Airway epithelial cell (primary cell): ENCODE results near the gene CD1E. TPM values are rescaled to one million over a fixed set of nuclear protein-coding genes. Genes with fewer than 3 reads are reported as not detected.

Source experiments
- total RNA-seq: library from RNA; depleted of rRNA; stranded (reverse); fragments of >200 nt; gene quantifications from 2 replicates; pipeline ENCODE4 v1.2.3, GENCODE V29; 2015

CD1E gene
- not detected in 2 replicates for total RNA-seq

DNA sequence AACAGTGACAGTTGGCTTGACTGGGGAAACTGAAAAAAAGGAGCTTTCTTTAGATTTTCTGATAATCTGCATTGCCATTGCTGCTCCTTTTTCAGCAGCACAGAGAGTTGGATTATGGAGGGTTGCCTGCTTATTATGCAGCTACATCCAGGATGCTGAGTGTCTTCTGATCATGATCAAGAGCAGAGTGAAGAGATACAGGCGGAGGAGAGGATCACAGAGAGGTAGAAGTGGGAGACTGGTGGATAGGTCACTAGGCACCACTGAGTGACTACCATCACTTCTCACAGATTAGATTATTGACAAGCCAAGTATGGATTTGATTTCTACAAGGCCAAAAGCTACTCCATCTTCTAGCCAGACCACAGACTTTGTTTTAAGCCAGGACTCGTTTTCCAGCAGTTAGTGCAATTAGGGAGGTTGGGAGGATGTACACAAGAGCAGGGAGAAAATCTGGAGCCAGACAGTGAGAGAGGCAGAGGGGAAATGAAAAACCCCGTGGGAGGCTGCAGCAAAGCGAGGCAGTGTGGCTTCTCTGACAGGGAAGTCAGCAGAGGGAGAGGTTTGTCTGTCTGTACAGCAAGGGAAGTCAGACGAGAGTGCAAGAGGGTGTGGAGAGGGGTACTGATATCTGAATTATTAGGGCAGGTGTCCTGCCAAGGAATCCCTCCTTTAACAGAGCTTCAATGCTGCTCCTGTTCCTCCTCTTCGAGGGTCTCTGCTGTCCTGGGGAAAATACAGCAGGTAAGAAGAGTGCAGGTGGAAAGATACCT is at the start of gene CD1E:
CD1E (plus strand) TSS at position 592 of the 773 bp plus-strand sequence; CDS start at position 687, 95 bp downstream.

DNA sequence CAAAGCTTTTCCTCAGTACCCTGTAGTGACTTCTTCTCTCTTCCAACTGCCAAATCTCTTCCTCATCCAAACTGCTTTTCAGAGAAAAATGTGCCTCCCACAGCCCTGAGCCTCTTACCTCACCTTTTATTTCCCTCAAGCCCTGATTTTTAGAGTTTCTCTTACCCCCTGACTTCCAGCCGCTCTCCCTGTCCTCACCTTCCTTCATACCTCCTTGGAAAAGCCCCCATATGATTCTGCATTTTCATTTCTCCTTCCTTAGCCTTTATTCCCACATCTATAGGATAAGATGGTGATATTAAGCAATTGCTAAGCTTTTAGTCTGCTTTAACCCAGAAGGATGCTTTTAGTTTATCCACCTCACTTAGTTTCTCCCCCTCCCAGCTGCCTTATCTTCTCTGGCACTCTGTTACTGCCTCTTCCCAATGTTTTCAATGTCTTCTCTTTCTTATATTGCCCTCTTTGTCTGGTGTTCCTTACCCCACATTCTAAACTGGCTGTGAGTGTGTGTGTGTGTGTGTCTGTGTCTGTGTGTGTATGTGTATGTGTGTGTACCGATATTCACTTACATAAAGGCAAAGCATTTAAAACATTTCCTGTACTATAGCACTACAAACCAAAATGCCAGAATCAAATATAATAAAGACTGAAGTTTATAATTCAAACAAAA is 22.1 kb upstream of the CD1E start, which contains the start of gene CD1B:
CD1B (minus strand) TSS at position 51 of the 670 bp plus-strand sequence. CDS start 108 bp downstream, outside the sequence.

GRCh38 chr1:158398818-158399514 is 45.3 kb downstream of the CD1E start, which contains the start of gene OR10T2:
TSS of gene OR10T2 (minus strand) at chr1:158399466. CDS start at chr1:158399466, 0 bp downstream.

Other genes with a start within 250 kb of the CD1E start
- 2.0 and 3.4 TPM in 2 replicates for gene CD1D, start 173.0 kb upstream of the CD1E start, total RNA-seq
- gene CD1A, start 99.5 kb upstream of the CD1E start, total RNA-seq: not detected in 2 replicates
- not detected in 2 replicates for gene CD1C, start 64.0 kb upstream of the CD1E start, total RNA-seq
- gene CD1B, start 22.4 kb upstream of the CD1E start, total RNA-seq: not detected in 2 replicates
- not detected in 2 replicates for gene OR10T2, start 45.6 kb downstream of the CD1E start, total RNA-seq
- not detected in 2 replicates for gene OR10K2, start 72.3 kb downstream of the CD1E start, total RNA-seq
- not detected in 2 replicates for gene OR10K1, start 107.9 kb downstream of the CD1E start, total RNA-seq
- gene OR10R2, start 118.3 kb downstream of the CD1E start, total RNA-seq: not detected in 2 replicates
- not detected in 2 replicates for gene OR6Y1, start 200.5 kb downstream of the CD1E start, total RNA-seq
- not detected in 2 replicates for gene OR6P1, start 216.7 kb downstream of the CD1E start, total RNA-seq
- not detected in 2 replicates for gene OR10X1, start 226.0 kb downstream of the CD1E start, total RNA-seq